HG03432 (cell line): Measurements from ENCODE around the gene HCN2.
"Not testable (repeated sequence)": the region's sequence is repeated elsewhere in the genome, so short reads cannot be mapped to it uniquely, and the experiment has no call there.

Source experiments
- ATAC-seq: cut with Tn5 transposase; IDR thresholded peaks from one replicate; pipeline ENCODE4 v1.9.1; 2021; ENCODE audit warnings: mild to moderate bottlenecking, moderate library complexity; ENCODE audit not compliant: unreplicated experiment

Gene HCN2

DNA sequence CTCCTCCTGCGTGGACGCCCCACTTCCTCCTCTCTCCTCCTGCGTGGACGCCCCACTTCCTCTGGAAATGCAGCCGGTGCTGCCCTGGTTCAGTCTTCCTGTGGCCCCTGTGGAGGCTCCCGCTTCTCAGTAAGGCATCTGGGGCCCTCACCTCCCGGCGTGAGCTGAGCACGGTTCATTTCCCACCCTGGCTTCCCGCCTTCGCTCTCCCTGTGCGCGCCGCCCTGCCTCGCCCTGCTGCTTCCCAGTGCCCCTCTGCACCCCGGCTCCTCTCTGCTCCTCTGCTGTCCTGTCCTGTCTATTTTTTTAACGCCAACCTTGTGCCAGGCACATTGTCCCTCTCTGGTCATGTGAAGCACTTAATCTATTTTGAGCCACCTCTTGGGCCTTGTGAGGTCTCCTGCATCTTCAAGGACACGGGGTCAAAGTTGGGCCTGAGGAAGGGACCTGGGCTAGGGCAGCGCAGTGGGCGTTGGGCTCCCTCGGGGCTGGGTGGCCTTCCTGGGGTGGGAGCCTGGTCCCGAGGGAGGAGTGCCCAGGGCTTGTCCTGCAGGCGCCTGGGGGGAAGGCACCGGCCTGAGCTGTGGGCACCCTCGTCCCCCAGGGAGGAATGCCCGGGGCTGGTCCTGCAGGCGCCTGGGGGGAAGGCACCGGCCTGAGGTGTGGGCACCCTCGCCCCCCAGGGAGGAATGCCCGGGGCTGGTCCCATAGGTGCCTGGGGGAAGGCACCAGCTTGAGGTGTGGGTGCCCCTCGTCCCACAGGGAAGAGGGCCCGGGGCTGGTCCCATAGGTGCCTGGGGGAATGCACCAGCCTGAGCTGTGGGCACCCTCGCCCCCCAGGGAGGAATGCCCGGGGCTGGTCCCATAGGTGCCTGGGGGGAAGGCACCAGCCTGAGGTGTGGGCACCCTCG lies 13.0 kb downstream of the HCN2 start:
- no peak for ATAC-seq

DNA sequence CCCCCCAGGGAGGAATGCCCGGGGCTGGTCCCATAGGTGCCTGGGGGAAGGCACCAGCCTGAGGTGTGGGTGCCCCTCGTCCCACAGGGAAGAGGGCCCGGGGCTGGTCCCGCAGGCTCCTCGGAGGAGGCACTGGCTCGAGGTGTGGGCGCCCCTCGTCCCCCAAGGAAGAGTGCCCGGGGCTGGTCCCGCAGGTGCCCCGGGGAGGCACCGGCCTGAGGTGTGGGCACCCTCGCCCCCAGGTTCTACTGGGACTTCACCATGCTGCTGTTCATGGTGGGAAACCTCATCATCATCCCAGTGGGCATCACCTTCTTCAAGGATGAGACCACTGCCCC lies 13.6 kb downstream of the HCN2 start:
- not testable (repeated sequence) for ATAC-seq

- ATAC-seq, result not testable (repeated sequence)
Measured at GRCh38 chr19:603779-604178, 14.1 kb downstream of the HCN2 start.

DNA sequence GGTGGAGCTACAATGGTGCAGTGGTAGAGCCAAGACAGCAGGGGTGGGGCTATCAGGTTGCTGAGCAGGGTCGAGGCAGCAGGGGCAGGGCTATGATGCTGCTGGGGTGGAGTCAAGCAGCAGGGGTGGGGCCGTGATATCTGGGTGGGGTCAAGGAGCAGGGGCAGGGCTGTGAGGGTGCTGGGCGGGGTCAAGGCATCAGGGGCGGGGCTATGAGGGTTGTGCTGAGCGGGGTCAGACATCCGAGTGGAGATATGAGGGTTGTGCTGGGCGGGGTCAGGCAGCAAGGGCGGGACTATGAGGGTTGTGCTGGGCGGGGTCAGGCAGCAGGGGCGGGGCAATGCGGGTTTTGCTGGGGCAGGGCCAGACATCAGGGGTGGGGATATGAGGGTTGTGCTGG lies 14.7 kb downstream of the HCN2 start:
- ATAC-seq, result no peak

DNA sequence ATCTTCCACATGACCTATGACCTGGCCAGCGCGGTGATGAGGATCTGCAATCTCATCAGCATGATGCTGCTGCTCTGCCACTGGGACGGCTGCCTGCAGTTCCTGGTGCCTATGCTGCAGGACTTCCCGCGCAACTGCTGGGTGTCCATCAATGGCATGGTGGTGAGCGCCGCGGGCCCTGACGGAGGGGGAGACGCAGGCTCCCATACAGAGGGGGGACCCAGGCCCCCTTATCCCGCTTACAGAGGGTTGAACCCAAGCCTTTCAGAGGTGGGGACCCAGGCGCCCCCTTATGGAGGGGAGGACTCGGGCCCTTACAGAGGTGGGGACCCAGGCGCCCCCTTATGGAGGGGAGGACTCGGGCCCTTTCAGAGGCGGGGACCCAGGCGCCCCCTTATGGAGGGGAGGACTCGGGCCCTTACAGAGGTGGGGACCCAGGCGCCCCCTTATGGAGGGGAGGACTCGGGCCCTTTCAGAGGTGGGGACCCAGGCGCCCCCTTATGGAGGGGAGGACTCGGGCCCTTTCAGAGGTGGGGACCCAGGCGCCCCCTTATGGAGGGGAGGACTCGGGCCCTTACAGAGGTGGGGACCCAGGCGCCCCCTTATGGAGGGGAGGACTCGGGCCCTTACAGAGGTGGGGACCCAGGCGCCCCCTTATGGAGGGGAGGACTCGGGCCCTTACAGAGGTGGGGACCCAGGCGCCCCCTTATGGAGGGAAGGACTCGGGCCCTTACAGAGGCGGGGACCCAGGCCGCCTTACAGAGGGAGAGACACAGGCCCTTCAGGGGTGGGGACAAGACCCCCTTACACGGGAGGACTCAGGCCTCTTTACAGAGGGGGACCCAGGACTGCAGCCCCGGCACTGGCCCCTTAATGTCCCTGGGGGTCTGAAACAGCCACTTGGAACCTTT lies 15.6 kb downstream of the HCN2 start:
- not testable (repeated sequence) for ATAC-seq

DNA sequence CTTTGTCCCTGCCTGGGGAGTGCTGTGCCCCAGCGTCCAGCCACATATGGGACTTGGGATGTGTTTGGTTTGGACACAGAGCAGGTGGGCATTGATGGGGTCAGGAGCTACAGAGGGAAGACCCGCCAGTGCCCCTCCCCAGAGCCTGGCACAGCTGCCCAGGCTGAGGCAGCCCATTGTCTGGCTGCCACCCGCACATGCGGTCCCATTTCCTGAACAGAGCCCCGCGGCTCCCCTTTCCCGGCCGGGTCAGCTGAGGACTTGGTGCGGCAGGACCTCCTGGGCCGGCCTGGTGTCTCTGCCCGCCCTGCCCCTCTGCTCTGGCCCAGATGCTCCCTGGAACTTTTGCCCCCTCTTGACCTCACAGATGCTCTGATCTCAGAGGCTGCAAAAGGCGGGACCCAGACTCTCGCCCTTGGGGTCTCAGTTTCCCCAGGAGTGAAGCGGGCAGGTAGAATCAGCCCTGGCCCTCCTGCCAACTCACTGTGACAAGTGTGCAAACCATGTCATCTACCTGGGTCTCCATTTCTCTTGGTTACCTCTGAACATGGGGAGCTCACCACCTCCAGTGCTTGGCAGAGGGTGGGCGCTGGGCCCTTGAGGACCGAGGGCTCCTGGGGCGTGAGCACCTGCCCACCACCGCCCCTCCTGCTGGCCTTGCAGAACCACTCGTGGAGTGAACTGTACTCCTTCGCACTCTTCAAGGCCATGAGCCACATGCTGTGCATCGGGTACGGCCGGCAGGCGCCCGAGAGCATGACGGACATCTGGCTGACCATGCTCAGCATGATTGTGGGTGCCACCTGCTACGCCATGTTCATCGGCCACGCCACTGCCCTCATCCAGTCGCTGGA lies 17.8 kb downstream of the HCN2 start:
- ATAC-seq, result no peak

GRCh38 chr19:608155-609003 lies 18.7 kb downstream of the HCN2 start:
- ATAC-seq, result no peak

DNA sequence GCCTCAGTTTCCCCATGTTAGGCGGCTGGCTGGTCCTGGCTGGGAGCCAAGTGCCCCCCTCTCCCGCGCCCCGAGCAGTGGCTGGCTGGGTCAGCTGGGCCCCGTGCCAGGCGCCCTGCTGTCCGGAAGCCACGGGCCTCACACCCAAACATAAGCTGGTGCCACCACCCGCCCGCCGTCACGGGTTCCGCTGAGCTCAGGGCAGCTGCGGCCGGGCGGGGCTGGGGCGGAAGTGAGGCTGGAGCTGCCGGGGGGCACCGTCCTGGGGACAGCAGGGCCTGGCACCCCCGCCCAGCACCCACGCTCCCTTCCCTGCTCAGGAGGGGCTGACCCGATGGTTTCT lies 19.3 kb downstream of the HCN2 start:
- no peak for ATAC-seq

DNA sequence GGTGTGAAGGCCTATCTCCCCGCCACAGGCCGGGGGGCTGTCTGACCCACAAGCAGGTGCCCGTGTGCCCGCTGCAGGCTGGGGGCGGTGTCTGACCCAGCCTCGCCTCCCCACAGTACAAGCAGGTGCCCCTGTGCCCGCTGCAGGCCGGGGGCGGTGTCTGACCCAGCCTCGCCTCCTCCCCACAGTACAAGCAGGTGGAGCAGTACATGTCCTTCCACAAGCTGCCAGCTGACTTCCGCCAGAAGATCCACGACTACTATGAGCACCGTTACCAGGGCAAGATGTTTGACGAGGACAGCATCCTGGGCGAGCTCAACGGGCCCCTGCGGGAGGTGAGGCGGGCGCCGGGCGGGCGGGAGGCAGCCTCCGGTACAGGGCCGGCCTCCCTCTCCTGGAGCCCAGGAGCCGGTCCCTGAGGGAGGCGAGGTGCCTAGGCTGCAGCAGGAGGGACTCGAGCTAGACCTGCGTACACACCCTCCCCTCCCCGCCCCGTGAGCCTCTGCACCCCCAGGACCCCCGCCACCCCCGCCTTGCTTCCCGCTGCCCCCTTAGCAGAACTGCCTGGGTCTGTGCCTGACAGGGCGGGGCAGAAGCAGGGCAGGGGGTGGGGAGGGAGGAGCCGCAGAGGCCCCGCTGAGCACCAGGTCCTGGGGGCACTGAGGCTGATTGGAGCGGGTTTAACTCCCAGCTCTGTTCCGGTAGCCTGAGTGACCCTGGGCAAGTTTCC lies 20.6 kb downstream of the HCN2 start:
- no peak for ATAC-seq

- ATAC-seq, result no peak
Measured at GRCh38 chr19:610801-611480, 21.3 kb downstream of the HCN2 start.

- ATAC-seq, result no peak
Measured at GRCh38 chr19:611481-611868, 21.8 kb downstream of the HCN2 start.

DNA sequence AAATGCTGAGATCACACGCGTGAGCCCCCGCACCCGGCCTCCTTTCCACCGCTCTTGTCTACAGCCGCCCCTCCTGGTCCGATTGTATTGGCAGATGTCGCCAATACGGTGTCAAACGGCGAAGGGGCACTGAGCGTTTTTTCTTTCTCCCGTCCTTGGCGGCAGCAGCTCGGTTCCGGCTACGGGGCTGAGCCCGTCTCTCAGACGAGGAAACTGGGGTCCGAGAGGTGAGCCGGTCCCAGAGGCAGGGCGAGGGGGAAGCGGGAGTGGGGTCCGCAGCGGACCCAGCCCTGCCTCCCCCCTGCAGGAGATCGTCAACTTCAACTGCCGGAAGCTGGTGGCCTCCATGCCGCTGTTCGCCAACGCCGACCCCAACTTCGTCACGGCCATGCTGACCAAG lies 23.3 kb downstream of the HCN2 start:
- ATAC-seq, result no peak

- no peak for ATAC-seq
Measured at GRCh38 chr19:613732-614567, 24.3 kb downstream of the HCN2 start.

DNA sequence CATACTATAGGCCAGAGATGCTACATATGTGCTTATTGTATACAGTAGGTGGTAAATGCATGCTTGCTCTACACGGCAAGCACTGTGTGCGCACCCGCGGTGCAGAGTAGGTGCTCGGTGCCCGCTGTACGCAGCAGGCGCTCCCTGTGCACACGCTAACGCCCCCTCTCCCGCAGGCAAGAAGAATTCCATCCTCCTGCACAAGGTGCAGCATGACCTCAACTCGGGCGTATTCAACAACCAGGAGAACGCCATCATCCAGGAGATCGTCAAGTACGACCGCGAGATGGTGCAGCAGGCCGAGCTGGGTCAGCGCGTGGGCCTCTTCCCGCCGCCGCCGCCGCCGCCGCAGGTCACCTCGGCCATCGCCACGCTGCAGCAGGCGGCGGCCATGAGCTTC lies 25.9 kb downstream of the HCN2 start:
- no peak for ATAC-seq

DNA sequence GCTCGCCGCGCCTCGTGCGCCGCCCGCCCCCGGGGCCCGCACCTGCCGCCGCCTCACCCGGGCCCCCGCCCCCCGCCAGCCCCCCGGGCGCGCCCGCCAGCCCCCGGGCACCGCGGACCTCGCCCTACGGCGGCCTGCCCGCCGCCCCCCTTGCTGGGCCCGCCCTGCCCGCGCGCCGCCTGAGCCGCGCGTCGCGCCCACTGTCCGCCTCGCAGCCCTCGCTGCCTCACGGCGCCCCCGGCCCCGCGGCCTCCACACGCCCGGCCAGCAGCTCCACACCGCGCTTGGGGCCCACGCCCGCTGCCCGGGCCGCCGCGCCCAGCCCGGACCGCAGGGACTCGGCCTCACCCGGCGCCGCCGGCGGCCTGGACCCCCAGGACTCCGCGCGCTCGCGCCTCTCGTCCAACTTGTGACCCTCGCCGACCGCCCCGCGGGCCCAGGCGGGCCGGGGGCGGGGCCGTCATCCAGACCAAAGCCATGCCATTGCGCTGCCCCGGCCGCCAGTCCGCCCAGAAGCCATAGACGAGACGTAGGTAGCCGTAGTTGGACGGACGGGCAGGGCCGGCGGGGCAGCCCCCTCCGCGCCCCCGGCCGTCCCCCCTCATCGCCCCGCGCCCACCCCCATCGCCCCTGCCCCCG lies 26.5 kb downstream of the HCN2 start:
- no peak for ATAC-seq

DNA sequence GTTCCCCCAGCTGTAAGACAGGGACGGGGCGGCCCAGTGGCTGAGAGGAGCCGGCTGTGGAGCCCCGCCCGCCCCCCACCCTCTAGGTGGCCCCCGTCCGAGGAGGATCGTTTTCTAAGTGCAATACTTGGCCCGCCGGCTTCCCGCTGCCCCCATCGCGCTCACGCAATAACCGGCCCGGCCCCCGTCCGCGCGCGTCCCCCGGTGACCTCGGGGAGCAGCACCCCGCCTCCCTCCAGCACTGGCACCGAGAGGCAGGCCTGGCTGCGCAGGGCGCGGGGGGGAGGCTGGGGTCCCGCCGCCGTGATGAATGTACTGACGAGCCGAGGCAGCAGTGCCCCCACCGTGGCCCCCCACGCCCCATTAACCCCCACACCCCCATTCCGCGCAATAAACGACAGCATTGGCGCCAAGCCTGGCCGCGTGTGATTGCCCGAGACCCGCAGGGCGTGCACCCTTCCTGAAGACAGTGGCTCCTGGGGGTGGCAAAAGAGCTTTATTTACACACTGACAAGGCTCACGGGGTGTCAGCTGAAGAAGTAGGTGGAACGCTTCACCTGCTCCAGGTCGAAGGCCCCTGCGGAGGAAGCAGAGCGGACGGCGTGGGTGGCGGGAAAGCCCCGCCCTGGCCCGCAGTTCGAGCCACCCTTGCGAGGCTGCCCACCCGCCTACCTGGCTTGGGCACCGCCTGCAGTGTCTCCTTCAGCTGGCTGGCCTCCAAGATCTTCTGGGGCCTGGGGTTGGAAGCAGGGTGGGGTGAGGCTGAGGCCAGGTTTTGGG lies 27.3 kb downstream of the HCN2 start:
- no peak for ATAC-seq
